GM18517 (cell line): ENCODE results near the gene ZNF624.
"Not testable (repeated sequence)": the region's sequence is repeated elsewhere in the genome, so short reads cannot be mapped to it uniquely, and the experiment has no call there.

Experiments
- ATAC-seq: cut with Tn5 transposase; IDR thresholded peaks from one replicate; pipeline ENCODE4 v1.9.1; 2021; ENCODE audit warnings: mild to moderate bottlenecking, moderate library complexity; ENCODE audit not compliant: unreplicated experiment

ZNF624 gene

DNA sequence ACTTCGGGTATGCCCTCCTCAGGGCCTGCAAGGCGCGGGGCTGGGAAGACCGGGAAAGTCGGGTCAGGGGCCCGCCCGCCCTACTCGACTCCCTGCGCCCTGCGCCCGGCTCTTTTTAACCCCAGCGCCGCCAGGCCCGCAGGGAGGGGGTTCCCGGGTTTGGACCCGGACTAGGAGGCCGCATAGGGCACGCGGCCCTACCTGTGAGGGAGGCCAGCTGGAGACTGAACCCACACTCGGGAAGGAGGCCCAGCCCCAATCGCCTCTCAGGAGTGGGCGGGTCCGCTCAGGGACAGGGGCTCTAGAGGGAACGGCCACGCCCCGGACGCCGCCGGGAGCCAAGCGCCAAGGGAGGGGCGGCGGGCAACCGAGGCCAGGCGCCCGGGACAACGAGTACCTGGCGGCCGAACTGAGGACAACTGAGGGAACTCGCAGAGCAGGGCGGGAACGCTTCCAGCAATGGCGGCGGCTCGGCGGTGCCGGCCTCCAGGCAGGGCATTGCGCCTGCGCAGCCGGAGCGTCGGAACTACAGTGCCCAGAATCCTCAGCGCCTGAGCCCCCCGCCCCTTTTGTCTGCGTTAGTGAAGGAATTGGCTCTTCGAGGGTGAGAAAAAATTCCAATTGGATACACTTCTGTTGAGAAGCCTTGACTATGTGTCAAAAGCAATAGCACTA is at the start of gene ZNF624:
Gene ZNF624 (minus strand): TSS at position 484 of the 675 bp plus-strand sequence.
- peak; percentile 89 for ATAC-seq

DNA sequence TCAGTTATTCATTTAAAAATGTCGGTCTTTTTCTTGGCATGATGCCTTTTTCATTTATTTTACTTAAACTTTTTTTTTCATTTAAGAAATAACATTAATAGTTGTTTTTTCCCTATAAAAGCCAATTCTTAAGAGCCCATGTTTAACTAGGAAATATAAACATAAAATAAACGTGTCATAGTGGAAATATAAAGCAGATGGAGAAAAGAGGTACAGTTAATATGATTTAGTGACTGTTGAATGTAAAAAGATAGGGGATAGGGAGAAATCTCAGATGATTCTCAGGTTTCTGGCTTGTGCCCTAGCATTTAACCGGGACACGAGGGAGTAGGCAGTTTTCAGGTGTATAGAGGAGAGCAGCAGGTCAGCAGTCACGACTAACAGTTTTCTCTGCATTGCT is 44.0 kb upstream of the ZNF624 start:
- not testable (repeated sequence) for ATAC-seq

DNA sequence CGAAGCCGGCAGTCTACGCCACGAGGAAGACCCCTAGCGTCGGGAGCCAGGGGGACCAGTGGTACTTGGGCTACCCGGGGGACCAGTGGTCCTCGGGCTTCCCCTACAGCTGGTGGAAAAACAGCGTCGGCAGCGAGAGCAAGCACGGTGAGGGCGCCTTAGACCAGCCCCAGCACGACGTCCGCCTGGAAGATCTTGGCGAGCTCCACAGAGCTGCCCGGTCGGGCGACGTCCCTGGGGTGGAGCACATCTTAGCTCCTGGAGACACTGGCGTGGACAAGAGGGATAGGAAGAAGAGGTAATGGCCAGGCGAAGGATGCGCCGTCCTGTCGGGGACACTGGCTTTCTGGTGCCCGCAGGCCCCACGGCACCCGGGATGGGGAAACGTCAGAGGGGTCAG is 36.8 kb upstream of the ZNF624 start:
- ATAC-seq, result not testable (repeated sequence)

DNA sequence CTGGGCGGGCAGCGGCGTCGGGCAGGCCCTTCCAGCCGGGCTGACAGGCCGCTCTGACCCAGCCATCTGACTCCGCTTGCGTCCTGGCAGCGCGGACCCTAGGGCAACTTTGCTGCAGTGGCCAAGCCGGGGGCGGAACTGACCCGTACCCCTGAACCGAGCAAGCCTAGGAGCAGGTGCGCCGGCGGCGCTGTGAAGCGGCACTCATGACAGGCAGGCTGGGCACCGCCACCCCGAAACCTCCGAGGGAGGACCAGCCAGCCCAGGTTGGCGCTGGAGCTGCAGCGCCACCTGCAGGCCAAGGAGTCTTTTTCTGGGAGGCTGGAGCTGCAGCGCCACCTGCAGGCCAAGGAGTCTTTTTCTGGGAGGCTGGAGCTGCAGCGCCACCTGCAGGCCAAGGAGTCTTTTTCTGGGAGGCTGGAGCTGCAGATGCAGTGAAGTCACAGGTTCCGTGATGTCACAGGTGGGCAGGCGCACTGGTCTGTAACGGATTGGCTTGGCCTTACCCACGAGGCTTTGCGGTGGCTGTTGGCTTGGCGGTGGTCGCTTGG is 36.2 kb upstream of the ZNF624 start, which contains the start of gene CCDC144A:
Gene CCDC144A (plus strand): TSS at position 511 of the 551 bp plus-strand sequence. CDS start 160 bp downstream, outside the sequence.
- ATAC-seq, result not testable (repeated sequence)

DNA sequence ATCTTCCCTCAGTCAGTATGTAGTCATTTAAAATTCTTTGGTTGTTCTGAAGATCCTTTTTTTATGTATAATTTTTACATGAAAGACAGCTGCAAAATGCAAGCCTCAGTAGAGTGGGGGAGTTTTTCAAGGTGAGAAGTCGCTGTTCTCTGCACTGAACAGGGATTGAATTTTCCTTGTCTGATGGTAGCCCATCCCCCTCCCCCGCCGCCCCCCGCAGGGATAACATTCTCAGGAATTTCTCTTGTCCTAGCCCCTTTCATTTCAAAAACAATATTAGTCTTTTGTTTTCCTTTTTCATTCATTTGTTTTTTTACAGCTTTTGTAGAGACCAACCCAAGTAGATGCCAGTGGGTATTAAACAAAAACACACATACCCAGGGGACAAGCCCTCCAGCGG is 33.5 kb upstream of the ZNF624 start:
- not testable (repeated sequence) for ATAC-seq

DNA sequence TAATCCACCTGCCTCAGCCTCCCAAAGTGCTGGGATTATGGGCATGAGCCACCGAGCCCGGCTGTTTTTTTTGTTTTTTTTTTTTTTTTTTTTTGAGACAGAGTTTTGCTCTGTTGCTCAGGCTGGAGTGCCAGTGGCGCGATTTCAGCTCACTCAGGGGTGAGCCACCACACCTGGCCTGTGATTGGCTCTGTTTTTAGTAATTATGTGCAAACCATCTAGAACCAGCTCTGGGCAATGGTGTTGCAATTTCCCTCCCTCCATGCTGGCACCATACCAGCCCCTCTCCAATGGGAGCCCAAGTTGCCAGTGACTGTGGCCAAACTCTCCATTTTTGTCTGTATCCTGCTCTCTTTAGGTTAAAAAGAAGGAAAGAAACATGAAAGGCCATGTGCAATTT is 32.4 kb upstream of the ZNF624 start:
- not testable (repeated sequence) for ATAC-seq

DNA sequence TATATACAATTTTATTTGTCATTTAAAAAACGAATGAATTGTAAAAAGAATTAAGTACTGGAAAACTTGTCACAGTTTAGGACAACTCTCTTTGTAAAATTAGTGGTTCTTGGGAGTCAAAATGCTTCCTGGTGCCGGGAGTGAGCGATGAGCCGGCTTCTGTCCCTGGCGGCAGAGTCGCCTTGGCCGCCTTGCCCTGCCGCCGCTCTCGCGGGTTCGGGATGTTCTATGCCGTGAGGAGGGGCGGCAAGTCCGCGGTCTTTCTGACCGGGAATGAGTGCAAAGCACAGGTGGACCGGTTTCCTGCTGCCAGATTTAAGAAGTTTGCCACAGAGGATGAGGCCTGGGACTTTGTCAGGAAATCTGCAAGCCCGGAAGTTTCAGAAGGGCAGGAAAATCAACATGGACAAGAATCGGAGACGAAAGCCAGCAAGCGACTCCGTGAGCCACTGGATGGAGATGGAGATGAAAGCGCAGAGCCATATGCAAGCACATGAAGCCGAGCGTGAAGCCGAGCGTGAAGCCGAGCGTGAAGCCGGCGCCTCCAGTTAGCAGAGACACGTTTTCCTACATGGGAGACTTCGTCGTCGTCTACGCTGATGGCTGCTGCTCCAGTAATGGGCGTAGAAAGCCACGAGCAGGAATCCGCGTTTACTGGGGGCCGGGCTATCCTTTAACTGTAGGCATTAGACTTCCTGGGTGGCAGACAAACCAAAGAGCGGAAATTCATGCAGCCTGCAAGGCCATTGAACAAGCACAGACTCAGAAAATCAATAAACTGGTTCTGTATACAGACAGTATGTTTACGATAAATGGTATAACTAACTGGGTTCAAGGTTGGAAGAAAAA is 29.9 kb upstream of the ZNF624 start:
- not testable (repeated sequence) for ATAC-seq

DNA sequence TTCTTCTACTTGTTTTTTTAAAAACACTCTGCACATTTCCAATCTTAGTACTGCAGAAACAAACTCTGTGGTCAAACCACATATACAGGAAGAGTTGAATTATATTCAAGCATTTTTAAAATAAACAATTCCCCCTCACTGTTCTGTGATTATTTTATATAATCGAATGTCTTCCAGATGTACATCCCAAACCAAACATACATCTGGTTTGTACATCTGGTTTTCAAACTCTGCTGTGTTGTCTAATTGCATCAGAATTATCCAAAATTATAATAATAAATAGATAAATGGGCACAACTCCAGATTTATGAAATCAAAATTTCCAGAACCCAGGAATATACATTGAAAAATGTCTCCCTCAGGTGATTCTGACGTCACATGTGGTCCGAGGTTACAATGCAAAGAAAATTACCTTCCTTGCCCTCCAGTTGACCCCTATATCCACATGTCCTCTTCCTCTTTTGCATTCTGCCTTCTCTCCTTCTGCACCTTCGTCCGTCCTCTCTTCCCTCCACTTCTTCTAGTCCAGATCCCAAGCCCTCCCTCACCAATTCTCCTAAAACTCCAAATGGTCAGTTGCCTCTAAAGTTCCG is 23.1 kb upstream of the ZNF624 start:
- no peak for ATAC-seq

DNA sequence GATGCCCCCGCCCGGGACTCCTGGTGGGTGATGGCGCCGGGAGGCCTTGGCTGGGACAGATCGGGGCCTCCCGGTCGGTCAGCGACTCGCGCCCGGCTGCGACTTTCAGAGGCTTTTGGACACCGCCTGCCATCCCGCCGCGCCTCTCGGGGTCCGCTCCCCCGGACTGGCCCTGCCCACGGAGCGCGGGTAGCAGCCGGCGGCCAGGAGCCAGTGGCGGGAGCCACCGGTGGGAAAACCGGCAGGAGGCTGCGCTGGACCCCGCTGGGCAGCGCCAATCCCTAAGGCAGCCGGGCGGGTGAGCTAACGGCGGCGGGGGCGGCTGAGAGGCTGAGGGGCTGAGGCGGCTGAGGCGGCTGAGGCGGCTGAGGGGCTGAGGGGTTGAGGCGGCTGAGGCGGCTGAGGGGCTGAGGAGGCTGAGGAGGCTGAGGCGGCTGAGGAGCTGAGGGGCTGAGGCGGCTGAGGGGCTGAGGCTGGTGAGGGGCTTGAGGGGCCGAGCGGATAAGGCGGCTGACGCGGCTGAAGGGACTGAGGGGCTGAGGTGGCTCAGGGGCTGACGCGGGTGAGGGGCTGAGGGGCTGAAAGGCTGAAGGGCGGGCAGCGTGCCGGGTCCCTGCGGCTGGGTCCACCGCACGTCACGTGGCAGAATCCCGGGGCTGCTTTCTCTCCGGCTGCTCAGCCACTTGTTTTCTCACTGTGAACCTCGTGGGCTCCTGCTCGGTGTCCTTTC is 13.4 kb upstream of the ZNF624 start:
- ATAC-seq, result not testable (repeated sequence)

DNA sequence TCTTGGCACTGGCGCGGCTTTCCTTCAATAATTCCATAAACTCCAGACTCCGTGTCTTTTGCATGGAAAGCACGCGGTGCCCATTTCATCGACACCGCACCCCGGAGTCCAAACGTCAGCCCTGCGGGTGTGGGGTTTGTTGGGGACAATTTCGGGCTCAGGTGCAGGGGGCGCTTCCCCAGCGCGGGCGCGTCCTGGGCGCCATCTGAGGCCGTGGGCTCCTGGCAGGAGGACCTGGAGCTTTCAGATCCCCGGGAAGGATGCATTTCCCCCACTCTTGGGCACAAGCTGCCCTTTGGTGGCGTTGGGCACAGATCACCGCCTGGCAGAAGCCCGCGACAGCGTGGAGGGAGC is 12.9 kb upstream of the ZNF624 start:
- ATAC-seq, result not testable (repeated sequence)

DNA sequence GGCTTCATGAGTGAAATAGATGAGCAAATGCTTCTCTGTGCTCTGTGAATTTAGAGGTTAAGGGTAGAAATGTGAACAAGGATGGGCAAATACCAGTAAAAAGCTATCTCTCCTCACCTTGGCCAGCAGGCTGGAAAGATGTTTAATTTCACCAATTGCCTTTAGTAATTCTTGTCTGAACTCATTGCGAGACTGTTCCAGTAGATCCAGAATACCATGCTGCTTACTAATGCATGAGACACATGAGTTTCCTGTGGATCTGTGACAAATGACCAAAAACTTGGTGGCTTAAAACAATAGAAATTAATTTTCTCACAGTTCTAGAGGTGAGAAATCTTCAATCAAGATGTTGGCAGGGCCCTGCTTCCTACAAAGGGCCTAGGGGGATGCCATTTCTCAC is 9.3 kb upstream of the ZNF624 start:
- ATAC-seq, result no peak

DNA sequence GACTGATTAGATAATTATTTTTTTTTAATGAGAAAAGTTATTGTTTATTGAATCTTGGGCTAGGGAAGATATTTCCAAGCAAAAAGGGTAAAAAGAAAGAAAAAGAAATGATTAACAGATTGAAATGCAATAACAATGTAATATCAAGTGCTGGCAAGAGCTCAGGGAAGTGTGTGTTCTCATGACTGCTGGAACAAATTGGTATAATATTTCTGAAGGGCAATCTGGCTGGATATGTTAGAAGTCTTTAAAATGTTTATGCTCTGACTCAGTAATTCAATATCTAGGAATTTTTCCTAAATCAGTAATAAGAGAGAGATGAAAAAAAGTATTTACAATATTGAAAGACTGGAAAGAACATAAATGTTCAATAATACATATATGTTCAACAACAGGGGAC is 7.6 kb upstream of the ZNF624 start:
- ATAC-seq, result no peak

DNA sequence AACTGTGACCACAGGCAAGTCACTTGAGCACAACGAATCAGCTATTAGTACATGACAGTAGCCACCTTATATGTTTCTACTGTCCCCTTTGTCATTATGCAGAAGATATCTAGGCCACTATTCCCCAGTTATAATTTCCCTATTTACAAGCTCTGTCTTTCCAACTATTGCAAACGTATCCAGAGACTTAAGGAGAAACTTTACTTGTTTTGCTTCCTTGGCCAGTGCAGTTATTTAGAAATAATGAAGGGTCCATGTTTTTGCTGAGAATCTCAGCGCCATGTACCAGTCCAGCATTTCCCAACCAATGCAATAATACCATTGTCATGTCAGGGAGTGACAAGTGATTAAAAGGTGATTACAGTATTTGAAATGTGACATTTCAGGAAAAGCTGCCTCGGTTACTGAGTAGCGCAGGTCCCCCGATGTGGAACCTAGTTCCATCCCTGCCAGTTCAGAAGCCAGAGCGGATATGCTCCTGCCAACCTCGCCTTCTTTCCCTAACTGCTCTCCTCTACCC is 743 bp downstream of the ZNF624 start:
- ATAC-seq, result no peak

DNA sequence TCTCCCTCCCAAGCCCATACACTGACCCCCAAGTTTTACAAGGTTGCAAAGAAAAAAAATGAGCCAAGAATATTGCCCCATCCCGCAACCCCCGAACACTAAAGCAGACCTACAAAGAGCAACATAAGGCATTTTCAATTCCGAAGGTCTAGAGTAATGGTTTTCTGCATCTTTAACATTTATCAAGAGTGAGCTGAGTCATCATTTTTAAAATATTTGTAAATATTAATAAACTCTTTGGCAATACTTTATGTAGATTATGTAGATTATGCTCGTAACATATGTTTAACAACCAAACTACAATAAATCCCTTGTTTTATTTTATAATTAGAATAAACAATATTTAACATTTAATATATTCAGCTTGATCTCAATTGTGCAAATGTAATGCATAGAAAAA is 1.4 kb downstream of the ZNF624 start:
- no peak for ATAC-seq

DNA sequence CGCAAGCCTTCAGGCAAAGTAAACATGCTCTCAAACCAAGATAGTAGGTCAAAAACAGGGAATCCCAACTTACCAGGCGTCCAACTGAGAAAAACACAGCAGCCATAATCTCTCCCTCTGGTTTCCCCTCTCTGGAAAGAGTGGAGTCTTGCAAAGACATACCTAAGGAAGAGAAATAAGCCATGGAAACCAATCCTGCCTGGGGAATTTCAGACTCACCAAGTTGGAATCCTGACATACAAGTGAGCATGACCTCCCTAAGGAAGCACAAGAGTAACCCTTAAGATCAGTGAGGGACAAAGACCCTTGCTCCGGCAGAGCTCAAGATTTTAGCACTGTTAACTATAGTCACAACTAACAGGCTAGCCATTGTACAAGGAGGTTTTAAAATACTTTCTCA is 4.1 kb downstream of the ZNF624 start:
- no peak for ATAC-seq

DNA sequence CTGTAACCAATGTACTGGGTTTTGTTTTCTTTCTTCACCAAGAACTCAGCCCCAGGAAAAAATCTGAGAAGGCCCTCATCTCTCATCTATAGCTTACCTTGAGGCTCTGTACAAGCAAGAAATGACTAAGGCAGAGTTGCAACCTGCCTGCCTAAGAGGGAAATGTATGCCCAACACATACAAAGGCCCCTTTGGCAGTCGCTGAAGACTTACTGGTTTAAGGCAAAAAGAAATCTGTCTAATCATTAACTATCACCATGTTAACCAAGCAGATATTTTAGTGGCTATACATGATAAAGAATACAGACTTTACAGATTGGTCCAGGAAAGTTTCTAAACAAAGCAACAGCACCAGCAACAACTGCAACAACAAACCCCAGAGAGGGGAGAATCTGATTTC is 14.2 kb downstream of the ZNF624 start:
- no peak for ATAC-seq

DNA sequence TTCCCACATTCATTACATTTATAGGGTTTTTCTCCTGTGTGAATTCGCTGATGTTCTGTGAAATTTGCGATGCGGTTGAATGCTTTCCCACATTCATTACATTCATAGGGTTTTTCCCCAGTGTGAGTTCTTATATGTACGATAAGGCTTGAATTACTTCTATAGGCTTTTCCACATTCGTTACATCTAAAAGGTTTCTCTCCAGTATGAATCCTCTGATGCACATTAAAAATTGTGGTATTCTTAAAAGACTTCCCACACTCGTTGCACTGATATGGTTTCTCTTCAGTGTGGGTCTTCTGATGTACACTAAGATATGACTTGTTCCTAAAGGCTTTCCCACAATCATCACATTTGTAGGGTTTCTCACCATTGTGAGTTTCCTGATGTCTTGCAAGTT is 30.4 kb downstream of the ZNF624 start:
- no peak for ATAC-seq

DNA sequence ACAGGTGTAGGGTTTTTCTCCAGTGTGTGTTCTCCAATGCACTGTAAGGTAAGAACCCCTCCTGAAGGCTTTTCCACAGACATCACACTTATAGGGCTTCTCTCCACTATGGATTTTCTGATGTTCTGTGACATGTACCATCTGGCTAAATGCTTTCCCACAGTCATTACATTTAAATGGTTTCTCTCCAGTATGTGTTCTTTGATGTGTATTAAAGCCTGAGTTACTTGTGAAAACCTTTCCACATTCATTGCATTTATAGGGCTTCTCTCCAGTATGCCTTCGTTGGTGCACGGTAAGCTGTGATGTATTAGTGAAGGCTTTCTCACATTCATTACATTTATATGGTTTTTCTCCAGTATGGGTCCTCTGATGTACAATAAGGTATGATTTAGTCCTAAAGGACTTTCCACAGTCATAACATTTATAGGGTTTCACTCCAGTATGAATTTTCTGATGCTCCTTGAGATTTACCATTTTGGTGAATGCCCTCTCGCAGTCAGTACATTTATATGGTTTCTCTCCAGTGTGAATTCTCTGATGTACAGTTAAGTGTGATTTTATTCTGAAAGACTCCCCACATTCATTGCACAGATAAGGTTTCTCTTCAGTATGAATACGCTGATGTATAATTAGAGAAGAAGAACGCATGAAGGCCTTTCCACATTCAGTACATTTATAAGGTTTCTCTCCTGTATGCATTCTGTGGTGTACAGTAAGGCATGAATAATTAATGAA is 30.9 kb downstream of the ZNF624 start:
- no peak for ATAC-seq

DNA sequence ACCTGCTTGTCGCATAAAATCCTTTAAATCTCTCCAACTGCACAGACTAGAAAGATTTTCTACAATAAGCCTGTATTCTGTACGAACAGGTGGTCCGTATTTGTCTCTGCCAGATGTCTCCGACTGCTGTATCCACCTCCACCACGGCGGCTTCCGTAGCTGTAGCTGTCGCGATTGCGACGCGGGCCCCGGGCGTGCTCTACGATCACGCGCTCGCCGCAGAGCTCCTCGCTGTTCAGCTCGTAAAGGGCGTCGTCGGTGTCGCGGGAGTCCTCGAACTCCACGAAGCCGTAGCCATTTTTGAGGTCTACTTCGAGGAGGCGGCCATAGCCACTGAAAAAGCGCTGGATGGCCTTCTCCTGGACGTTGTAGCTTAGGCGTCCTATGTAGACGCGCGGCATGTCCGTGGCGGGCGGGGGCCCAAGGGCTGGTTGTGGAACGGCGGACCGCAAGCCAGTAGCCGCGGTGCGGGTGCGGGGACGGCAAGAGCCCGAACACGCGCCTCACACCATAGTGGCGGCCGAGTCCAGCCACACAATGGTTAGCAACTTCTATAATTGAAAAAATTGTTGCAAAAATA is 36.1 kb downstream of the ZNF624 start:
- ATAC-seq, result no peak

DNA sequence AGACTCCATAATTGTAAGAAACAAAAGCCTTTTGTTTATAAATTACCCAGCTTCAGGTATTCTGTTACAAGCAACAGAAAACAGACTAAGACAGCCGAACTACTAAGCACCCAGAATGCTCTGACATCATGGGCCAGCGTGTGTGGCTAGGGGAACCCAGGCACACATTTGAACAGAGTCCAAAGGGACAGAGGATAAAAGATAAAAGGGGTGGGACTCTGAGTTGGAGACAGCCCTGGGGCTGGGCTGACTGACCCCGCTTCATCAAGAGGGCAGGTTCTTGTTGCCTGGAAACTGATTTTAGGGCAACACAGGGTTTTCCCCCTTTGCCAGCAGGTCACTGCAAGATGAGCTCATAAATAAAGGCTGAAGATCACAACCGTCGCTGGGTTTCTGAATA is 54.1 kb downstream of the ZNF624 start:
- ATAC-seq, result no peak
